Natural killer cell (primary cell): Measurements from ENCODE around the gene DOLK. TPM values are rescaled to one million over a fixed set of nuclear protein-coding genes. Genes with fewer than 3 reads are reported as not detected.

Experiments
- ATAC-seq, 3 donors: fragments of 150-1000 bp in 2 of 3; fragments of 200-7000 bp in 1 of 3; cut with Tn5 transposase; 1 replicate in 1 of 3; 2 replicates in 2 of 3; pipeline ENCODE4 v1.10.0; 2021; ENCODE audit warnings: mild to moderate bottlenecking in 2 of 3, moderate library complexity in 2 of 3
- DNase-seq, 2 donors: peaks; one replicate each; pipeline versions ENCODE4 v3.0.0 to v3.0.0-alpha.2; 2013 to 2021; ENCODE audit warnings: mixed read lengths in 1 of 2
- H3K27ac ChIP-seq: one replicate; pipeline ENCODE4 v1.5.1; 2013; ENCODE audit warnings: mild to moderate bottlenecking, low read length
- H3K27me3 ChIP-seq: one replicate; pipeline ENCODE4 v1.6.1; 2013; ENCODE audit warnings: low read length; ENCODE audit not compliant: control insufficient read depth, insufficient read depth
- H3K36me3 ChIP-seq: one replicate; pipeline ENCODE4 v1.6.1; 2013; ENCODE audit warnings: low read length; ENCODE audit not compliant: control insufficient read depth, insufficient read depth
- H3K4me1 ChIP-seq: one replicate; pipeline ENCODE4 v1.6.1; 2013; ENCODE audit warnings: low read length; ENCODE audit not compliant: control insufficient read depth, insufficient read depth
- H3K4me3 ChIP-seq: one replicate; pipeline ENCODE4 v1.5.1; 2013; ENCODE audit warnings: low read length
- H3K9me3 ChIP-seq: one replicate; pipeline ENCODE4 v1.6.1; 2013; ENCODE audit warnings: low read length; ENCODE audit not compliant: control insufficient read depth, insufficient read depth
- H3K27ac Mint-ChIP-seq, 2 donors: one replicate each; pipeline ENCODE4 v1.8.0; 2022; ENCODE audit warnings: mild to moderate bottlenecking in 2 of 2, mixed read lengths in 2 of 2, moderate library complexity in 1 of 2
- H3K27me3 Mint-ChIP-seq, 2 donors: one replicate each; pipeline ENCODE4 v1.8.0; 2022; ENCODE audit warnings: low read depth in 2 of 2, mixed read lengths in 2 of 2
- H3K36me3 Mint-ChIP-seq: one replicate; pipeline ENCODE4 v1.8.0; 2022; ENCODE audit warnings: mixed read lengths
- H3K4me1 Mint-ChIP-seq, 2 donors: one replicate each; pipeline ENCODE4 v1.8.0; 2022; ENCODE audit warnings: mixed read lengths in 2 of 2
- H3K4me3 Mint-ChIP-seq: one replicate; pipeline ENCODE4 v1.8.0; 2022; ENCODE audit warnings: mild to moderate bottlenecking, moderate library complexity, mixed read lengths
- H3K9me3 Mint-ChIP-seq, 2 donors: one replicate each; pipeline ENCODE4 v1.8.0; 2022; ENCODE audit warnings: mixed read lengths in 2 of 2
- CTCF ChIP-seq: fragments of 200-600 bp; IDR thresholded peaks from one replicate; pipeline ENCODE4 v1.8.0; 2022; ENCODE audit warnings: antibody characterized with exemption
- WGBS: methylation state at CpG from one replicate; pipeline ENCODE4 v1.1.7; 2013; ENCODE audit warnings: missing lambda C conversion rate; ENCODE audit not compliant: insufficient coverage; 5-methylcytosine and 5-hydroxymethylcytosine counted together
- intact Hi-C: fragments of 100-400 bp; cut with micrococcal nuclease; formaldehyde crosslinking; loops from one replicate; pipeline ENCODE4 v1.14.2; 2022
- total RNA-seq, 4 donors: library from RNA; stranded (reverse); fragments of 120-200 nt in 1 of 4; gene quantifications; one replicate each; pipeline versions ENCODE4 v1.2.3 to v1.2.4, GENCODE V29; 2013 to 2022

DOLK gene
- total RNA-seq, 3 donors from 2014 or later (not counting 1 experiment from before 2014, with no cell fraction given) = 4.8 to 8.9 (median 6.7) TPM

GRCh38 chr9:128911529-128912035, 35.8 kb downstream of the DOLK start:
- H3K4me1 ChIP-seq = peaks cover 44% of the 10 kb centered on the region
- H3K36me3 Mint-ChIP-seq = no peaks in the 10 kb centered on the region

GRCh38 chr9:128910906-128911305, 36.5 kb downstream of the DOLK start:
- no peak overlapping the region for H3K4me3 Mint-ChIP-seq

More at GRCh38 chr9:128911529-128912035, 35.8 kb downstream of the DOLK start:
- Histone ChIP-seq H3K27me3 (no peaks in the 10 kb centered on the region), H3K27ac (no peak overlapping the region), H3K4me3 (no peak overlapping the region), H3K9me3 (no peaks in the 10 kb centered on the region), H3K36me3 (peaks cover 69% of the 10 kb centered on the region)
- peak overlapping the region; percentile 82 to 91 for H3K27ac Mint-ChIP-seq
- no peaks in the 10 kb centered on the region for H3K27me3 Mint-ChIP-seq
- H3K9me3 Mint-ChIP-seq = no peaks in the 10 kb centered on the region
- H3K4me1 Mint-ChIP-seq = peaks cover 23 to 76% of the 10 kb centered on the region in 2 donors
- no peak for TF ChIP-seq CTCF
- peak in 1 of 3 donors; percentile 21 for ATAC-seq
- intact Hi-C loops = no loop called here
- no peak for DNase-seq
- WGBS = 63% methylated on average over 8 of the region's 8 CpGs
- H3K4me3 Mint-ChIP-seq = no peak overlapping the region

GRCh38 chr9:128909859-128910258, 37.5 kb downstream of the DOLK start:
- 49% methylated on average over 4 of the region's 4 CpGs for WGBS
- Histone ChIP-seq H3K4me1 (peaks cover 55% of the 10 kb centered on the region), H3K27me3 (no peaks in the 10 kb centered on the region), H3K27ac (no peak overlapping the region), H3K9me3 (no peaks in the 10 kb centered on the region), H3K36me3 (peaks cover 57% of the 10 kb centered on the region), H3K4me3 (no peak overlapping the region)
- no peak overlapping the region for H3K4me3 Mint-ChIP-seq
- DNase-seq = no peak
- no peak for ATAC-seq
- peaks cover 26 to 83% of the 10 kb centered on the region in 2 donors for H3K4me1 Mint-ChIP-seq
- H3K27ac Mint-ChIP-seq = peak overlapping the region; percentile 29 to 91
- TF ChIP-seq CTCF = no peak
- no peaks in the 10 kb centered on the region for H3K9me3 Mint-ChIP-seq
- no peaks in the 10 kb centered on the region for H3K36me3 Mint-ChIP-seq
- intact Hi-C loops = no loop called here
- H3K27me3 Mint-ChIP-seq = no peaks in the 10 kb centered on the region

More at GRCh38 chr9:128910906-128911305, 36.5 kb downstream of the DOLK start:
- H3K9me3 Mint-ChIP-seq = no peaks in the 10 kb centered on the region
- Histone ChIP-seq H3K9me3 (no peaks in the 10 kb centered on the region), H3K36me3 (peaks cover 63% of the 10 kb centered on the region), H3K4me3 (no peak overlapping the region), H3K27ac (no peak overlapping the region), H3K4me1 (peaks cover 46% of the 10 kb centered on the region), H3K27me3 (no peaks in the 10 kb centered on the region)
- no peak for ATAC-seq
- DNase-seq = no peak
- 92% methylated on average over 6 of the region's 6 CpGs for WGBS
- intact Hi-C loops = no loop called here
- H3K27ac Mint-ChIP-seq = peak overlapping the region in 1 of 2 donors; percentile 91
- peaks cover 26 to 80% of the 10 kb centered on the region in 2 donors for H3K4me1 Mint-ChIP-seq
- no peaks in the 10 kb centered on the region for H3K36me3 Mint-ChIP-seq
- TF ChIP-seq CTCF = no peak
- H3K27me3 Mint-ChIP-seq = no peaks in the 10 kb centered on the region

- WGBS = 96% methylated on average over 24 of the region's 24 CpGs
- no peaks in the 10 kb centered on the region for H3K36me3 Mint-ChIP-seq
- no peaks in the 10 kb centered on the region for H3K27me3 Mint-ChIP-seq
- peaks cover 53% of the 10 kb centered on the region for H3K36me3 ChIP-seq
- TF ChIP-seq CTCF = no peak
- H3K9me3 Mint-ChIP-seq = no peaks in the 10 kb centered on the region
- peaks cover 60% of the 10 kb centered on the region for H3K4me1 ChIP-seq
- peak overlapping the region; percentile 80 to 91 for H3K27ac Mint-ChIP-seq
- no peaks in the 10 kb centered on the region for H3K9me3 ChIP-seq
- no peak overlapping the region for H3K27ac ChIP-seq
- no peak overlapping the region for H3K4me3 ChIP-seq
- no peak overlapping the region for H3K4me3 Mint-ChIP-seq
- DNase-seq (no peak), ATAC-seq (no peak)
- H3K27me3 ChIP-seq = no peaks in the 10 kb centered on the region
- H3K4me1 Mint-ChIP-seq = peaks cover 26 to 84% of the 10 kb centered on the region in 2 donors
- intact Hi-C loops = no loop called here
Measured at GRCh38 chr9:128908372-128908771, 39.0 kb downstream of the DOLK start.
